ENCODE measurements around the gene PCYOX1L.

GRCh38 chr5:149363358-149363757 is 5.5 kb downstream of the PCYOX1L start:
- TF ChIP-seq EZH2 (IDR thresholded peaks at IDR 0.05; ENCODE audit: insufficient read depth, poor library complexity, severe bottlenecking) (no peak), EZH2phosphoT487 (IDR thresholded peaks at IDR 0.05; ENCODE audit: insufficient read depth, low read depth) (no peak)

Measured in GM23248 (cell line).